GM19328 (cell line): Measurements from ENCODE around the gene PARP15.
"Not testable (repeated sequence)": the region's sequence is repeated elsewhere in the genome, so short reads cannot be mapped to it uniquely, and the experiment has no call there.

Experiments
- ATAC-seq: cut with Tn5 transposase; IDR thresholded peaks from one replicate; pipeline ENCODE4 v1.9.1; 2021; ENCODE audit warnings: mild to moderate bottlenecking, moderate library complexity; ENCODE audit not compliant: unreplicated experiment

The PARP15 gene

GRCh38 chr3:122615303-122615702 lies 37.9 kb downstream of the PARP15 start:
- ATAC-seq: no peak

GRCh38 chr3:122618614-122619013 lies 41.2 kb downstream of the PARP15 start:
- ATAC-seq: no peak

DNA sequence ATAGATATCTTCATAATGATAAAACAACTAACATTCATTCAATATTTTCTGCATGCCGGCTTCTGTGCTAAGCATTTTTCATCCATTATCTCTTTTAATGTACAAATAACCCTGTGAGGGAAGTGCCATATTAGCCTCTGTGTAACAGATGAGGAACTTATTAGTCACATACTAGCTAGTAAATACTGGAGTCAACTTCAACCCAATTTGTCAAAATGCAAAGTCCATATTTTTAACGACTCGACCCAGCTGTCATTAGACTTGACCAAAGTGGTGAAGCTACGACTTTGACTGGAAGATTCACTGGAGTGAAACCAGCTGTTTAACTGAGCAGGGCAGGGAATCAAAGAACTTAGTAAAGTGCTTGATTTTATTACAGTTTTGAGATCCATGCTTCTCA lies 41.6 kb downstream of the PARP15 start:
- ATAC-seq: no peak

DNA sequence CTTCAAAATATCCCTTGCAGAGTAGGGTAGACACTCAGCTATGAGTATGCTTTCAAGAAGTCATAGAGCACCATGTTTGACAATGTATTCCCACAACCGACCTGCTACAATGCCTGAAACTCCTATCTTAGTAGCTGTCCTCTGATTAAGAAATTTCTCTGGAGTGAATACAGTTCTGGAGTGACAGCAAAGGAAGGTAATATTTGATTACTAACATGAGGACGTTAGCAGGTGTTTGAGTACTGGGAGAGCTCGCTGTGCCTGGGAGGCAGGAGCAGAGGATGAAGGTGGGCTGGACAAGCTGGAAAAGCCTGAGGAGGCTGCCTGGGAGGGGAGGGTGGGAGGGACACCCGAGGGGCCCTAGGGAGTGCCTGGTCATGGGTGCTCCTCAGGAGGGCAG lies 42.9 kb downstream of the PARP15 start:
- no peak for ATAC-seq

GRCh38 chr3:122621112-122621511 lies 43.7 kb downstream of the PARP15 start:
- ATAC-seq: peak; percentile 47

DNA sequence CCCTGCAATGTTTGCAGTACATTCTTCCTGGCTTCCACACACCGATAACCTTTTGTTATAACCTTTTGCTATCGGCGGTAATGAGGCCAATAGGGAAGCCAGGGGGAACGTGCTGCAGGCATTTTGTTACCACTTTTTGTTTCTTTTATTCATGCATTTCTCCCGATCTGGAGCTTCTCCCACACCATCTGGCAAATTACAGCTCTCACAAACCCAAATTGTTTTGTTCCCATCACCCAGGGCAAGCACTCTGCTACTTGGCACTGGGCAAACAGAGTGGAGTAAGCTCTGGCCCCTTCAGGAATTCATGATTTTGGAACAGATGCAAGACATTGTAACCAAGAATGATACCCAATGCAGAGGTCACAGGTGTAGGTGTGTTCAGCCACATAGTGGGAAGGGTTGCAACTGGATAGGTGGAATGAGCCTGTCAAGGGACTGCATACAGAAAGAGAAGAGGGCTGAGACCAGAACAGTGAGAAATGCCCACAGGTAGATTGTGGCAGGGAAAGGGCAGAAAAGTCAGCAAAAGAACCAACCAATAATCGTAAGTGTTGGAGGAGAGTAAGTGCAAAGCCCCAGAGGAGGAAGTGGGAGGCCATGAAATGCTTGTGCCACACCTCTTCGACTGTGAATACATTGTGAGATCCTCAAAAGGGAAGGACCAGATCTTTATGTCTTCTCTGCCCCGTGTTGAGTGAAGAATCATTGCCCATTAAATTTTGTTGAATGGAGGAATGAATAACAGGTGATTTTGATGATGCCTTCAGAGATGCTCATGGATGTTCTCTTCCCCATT lies 45.8 kb downstream of the PARP15 start:
- no peak for ATAC-seq

DNA sequence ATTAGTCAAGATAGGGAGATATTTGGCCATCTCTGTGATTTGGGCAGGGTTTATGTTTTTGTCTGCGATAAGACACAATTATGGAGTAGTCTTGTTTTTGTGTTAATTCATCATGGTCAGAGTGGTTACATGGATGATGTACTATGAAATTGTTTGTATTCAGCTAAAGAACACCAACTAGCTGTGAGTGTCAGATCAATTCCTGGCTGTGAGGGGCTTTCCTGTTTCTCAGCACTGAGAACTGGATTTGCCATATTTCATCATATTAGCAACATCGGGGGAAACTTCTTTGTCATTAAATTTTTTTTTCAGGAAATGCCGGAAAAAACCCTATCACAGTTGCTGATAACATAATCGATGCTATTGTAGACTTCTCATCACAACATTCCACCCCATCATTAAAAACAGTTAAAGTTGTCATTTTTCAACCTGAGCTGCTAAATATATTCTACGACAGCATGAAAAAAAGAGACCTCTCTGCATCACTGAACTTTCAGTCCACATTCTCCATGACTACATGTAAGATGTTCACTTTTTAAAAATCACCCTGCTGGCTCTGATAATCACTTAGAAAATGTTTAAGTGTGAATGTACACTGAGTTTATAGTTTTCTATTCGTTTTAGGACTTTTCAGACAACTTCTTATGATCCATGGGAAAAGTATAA lies 49.2 kb downstream of the PARP15 start:
- ATAC-seq: no peak

- ATAC-seq: no peak
These were observed 49.9 kb downstream of the PARP15 start for GRCh38 chr3:122627301-122627700.

DNA sequence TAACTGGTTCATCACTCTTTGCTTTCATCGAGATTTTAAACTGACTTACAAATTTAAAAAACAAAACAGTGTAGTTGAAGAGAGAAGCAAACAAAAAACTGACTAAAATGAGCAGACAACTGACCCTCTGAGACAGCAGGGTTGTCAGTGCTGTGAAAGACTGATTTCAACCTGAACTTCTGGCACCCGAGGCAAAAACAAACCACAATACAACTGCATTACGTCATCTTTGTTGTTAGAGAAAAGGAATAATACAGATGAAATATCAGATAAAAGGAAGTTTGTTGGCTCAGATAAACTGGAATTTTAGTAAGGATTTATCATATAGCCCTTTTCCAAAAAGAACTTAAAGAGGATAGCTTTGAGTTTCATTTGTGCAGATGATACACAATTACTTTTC lies 51.1 kb downstream of the PARP15 start:
- no peak for ATAC-seq

DNA sequence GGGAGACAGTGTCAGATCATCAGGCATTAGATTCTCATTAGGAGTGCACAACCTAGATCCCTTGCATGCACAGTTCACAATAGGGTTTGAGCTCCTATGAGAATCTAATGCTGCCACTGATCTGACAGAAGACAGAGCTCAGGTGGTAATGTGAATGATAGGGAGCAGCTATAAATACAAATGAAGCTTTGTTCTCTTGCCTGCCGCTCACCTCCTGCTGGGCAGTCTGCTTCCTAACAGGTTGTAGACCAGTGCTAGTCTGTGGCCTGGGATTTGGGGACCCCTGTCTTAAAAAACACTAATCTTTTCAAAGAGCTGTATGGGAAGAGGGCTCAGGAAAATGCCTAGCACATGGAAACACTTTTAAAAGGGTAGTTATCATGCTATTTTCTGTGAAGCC lies 52.3 kb downstream of the PARP15 start:
- no peak for ATAC-seq

DNA sequence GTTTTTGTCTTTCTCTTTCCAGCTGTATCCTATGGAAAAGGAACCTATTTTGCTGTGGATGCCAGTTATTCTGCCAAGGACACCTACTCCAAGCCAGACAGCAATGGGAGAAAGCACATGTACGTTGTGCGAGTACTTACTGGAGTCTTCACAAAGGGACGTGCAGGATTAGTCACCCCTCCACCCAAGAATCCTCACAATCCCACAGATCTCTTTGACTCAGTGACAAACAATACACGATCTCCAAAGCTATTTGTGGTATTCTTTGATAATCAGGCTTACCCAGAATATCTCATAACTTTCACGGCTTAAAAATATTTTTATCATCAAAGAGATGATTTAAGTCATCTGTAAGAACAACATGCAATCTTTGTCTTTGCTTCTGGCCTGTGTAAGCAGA lies 58.3 kb downstream of the PARP15 start:
- ATAC-seq: no peak

GRCh38 chr3:122636697-122637096 lies 59.2 kb downstream of the PARP15 start:
- ATAC-seq: no peak

GRCh38 chr3:122640437-122640999 lies 63.1 kb downstream of the PARP15 start:
- no peak for ATAC-seq

DNA sequence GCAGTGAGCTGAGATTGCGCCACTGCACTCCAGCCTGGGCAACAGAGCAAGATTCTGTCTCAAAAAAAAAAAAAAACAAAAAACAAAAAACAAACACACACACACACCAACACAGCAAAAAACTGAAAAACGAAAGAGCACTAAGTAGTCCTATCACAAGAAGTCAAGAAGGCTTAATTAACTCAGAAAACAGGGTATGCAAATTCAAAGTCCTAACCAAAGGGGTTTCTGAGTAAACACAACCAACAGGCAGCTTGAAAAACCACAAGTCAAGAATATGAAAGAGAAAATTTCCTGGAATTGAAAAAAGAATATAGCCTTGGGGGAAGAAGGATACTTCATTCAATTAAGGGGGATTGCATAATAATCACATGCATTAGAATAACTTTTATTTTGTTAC lies 65.5 kb downstream of the PARP15 start:
- peak; percentile 82 for ATAC-seq

DNA sequence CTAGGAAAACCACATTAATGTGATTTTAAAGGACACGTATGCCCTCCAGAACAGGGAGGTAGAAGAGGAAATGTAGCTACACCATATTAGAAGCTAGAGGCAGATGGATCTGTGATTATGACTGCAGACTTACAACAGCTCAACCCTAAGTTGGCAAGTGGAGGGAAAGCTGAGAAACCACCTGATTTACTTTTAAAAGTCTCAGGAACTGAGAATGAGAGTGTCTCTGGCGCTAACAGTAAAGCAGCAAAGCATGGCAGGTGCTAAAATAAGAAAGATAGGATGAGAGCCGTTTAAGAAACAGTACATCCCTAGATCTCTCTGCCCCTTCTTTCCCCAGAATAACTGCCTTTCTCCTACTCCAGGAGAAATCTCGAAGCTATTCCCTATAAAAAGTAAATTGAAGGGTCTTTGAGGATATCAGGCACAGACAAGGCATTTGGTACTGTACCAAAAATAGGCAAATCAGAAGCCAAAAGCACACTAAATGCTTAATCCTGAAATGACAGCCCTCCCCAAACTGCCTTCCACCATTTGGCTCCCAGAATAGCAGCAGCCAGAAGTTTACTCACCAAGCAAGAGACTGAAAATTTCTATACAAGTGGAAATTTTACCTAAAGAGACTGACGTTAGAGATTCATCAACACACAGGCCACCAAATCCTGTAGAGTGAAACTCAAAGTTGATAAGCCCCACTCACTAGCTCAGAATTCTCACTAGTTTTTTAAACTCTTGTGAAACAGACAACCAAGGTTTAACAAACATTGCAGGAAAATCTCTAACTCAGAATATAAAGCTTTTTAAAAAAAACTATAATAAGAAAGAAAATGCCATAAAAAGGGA lies 68.9 kb downstream of the PARP15 start:
- ATAC-seq: no peak

DNA sequence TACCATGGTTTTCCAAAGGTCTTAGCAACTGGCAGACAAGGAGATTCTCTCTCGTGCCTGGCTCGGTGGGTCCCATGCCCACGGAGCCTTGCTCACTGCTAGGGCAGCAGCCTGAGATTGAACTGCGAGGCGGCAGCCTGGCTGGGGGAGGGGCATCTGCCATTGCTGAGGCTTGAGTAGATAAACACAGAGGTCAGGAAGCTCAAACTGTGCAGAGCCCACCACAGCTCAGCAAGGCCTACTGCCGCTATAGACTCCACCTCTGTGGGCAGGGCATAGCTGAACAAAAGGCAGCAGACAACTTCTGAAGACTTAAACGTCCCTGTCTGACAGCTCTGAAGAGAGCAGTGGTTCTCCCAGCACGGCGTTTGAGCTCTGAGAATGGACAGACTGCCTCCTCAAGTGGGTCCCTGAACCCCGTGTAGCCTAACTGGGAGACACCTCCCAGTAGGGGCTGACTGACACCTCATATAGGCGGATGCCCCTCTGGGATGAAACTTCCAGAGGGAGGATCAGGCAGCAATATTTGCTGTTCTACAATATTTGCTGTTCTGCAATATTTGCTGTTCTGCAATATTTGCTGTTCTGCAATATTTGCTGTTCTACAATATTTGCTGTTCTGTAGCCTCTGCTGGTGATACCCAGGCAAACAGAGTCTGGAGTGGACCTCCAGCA lies 73.9 kb downstream of the PARP15 start:
- ATAC-seq: not testable (repeated sequence)

DNA sequence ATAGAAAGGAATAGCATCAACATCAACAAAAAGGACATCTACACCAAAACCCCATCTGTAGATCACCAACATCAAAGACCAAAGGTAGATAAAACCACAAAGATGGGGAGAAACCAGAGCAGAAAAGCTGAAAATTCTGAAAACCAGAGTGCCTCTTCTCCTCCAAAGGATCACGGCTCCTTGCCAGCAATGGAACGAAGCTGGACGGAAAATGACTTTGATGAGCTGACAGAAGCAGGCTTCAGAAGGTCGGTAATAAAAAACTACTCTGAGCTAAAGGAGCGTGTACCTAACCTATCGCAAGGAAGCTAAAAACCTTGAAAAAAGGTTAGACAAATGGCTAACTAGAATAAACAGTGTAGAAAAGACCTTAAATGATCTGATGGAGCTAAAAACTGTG lies 74.5 kb downstream of the PARP15 start:
- ATAC-seq: not testable (repeated sequence)

DNA sequence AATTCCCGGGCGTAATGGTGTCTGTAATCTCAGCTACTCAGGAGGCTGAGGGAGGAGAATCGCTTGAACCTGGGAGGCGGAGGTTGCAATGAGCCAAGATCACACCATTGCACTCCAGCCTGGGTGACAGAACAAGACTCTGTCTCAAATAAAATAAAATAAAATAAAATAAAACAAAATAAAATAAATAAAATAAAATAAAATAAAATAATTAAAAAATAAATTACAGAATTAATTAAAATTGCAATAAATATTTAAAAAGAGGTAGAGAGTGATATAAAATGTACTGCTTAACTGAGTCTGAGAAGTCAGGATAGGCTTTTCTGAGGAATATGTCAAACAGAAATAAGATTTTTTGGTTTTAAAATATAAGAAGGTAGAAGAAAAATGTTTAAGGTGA lies 80.9 kb downstream of the PARP15 start:
- ATAC-seq: not testable (repeated sequence)

- no peak for ATAC-seq
These were observed 83.0 kb downstream of the PARP15 start for GRCh38 chr3:122660297-122660974.

GRCh38 chr3:122661633-122662032 lies 84.2 kb downstream of the PARP15 start:
- ATAC-seq: no peak
